Fibroblast of skin of right quadriceps (primary cell): ENCODE measurements around the gene PITRM1.
"Not testable (repeated sequence)": the region's sequence is repeated elsewhere in the genome, so short reads cannot be mapped to it uniquely, and the experiment has no call there.

ENCODE experiments used
- DNase-seq: peaks from one replicate; pipeline ENCODE4 v3.0.0-alpha.2; 2013

PITRM1 gene

GRCh38 chr10:3117486-3117885 lies 55.1 kb downstream of the PITRM1 start:
- no peak for DNase-seq

GRCh38 chr10:3116508-3117100 lies 56.0 kb downstream of the PITRM1 start:
- DNase-seq = no peak

DNA sequence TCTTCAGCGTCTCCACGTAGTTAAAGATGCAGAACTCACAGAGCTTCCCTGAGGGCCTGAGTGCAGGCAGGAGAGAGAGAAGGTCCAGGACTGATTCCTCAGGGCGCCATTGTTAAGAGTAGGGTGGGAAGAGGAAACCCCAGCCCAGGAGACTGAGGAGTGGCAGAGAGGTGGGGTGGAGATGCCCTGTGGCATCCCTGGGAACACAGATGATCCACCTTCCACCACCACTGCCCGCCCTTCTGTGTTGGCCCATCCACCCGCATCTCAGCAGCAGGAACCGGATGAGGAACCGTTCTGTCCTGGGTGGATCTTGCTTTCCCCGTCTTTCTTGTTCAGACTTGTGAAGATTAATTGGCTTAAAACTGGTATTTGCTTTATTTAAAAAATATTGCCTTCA lies 56.9 kb downstream of the PITRM1 start:
- no peak for DNase-seq

- no peak for DNase-seq
Measured at GRCh38 chr10:3113343-3113720, 59.2 kb downstream of the PITRM1 start.

GRCh38 chr10:3111621-3112163 lies 60.9 kb downstream of the PITRM1 start:
- no peak for DNase-seq

DNA sequence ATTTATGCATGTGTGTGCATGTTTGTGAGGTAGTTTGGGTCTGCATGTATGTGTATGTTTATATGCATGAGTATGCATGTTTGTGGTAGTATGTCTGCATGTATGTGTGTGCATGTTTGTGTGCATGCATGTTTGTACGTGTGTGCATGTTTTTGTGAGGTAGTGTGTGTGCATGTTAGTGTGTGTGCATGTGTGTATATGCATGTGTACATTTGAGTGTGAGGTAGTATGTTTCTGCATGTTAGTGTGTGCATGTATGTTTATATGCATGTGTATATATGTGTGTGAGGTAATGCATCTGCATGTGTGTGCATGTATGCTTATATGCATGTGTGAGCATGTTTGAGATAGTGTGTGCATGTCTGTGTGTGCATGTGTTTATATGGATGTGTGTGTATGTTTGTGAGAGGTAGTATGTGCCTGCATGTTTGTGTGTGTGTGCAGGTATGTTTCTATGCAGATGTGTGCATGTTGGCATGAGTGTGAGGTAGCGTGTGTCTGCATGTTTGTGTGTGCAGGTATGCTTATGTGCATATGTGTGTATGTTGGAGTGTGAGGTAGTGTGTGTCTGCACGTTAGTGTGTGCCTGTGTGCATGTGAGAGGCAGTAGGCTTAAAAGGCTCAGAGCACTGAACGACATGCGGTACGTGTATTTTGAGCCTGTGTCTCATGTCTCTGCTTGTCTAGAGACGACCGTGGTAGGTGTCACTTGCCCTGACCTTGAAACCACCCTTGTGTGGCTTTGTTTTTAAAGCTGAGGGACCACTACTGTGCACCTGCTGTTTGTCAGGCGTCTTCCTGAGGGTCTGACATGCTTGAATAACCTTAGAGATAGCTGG lies 61.6 kb downstream of the PITRM1 start:
- no peak for DNase-seq

GRCh38 chr10:3109633-3110032 lies 62.9 kb downstream of the PITRM1 start:
- no peak for DNase-seq

- no peak for DNase-seq
Measured at GRCh38 chr10:3109196-3109595, 63.4 kb downstream of the PITRM1 start.

DNA sequence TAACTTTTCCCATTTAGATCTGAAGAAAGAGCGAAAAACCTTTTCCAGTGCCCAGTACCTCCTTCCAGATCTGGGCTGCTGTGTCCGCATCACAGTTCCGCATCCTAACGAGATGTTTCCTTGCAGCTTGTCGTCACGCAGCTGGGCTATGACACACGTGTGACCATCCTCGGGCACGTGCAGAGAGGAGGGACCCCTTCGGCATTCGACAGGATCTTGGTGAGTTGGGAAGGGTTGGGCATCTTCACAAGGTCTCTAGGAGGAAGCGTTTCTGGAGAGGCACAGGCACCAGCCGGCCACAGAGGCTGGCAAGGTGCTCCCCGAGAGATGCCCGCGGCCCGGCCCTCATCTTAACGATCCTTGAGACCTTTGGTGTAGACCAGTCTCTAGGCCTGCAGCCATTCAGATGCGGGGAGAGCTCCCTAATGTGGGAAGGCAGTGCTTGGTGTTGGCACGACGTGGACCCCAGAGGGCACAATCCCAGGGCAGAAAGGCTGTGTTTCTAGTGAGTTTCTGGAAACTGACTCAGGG lies 63.9 kb downstream of the PITRM1 start:
- no peak for DNase-seq

GRCh38 chr10:3108033-3108432 lies 64.5 kb downstream of the PITRM1 start:
- no peak for DNase-seq

DNA sequence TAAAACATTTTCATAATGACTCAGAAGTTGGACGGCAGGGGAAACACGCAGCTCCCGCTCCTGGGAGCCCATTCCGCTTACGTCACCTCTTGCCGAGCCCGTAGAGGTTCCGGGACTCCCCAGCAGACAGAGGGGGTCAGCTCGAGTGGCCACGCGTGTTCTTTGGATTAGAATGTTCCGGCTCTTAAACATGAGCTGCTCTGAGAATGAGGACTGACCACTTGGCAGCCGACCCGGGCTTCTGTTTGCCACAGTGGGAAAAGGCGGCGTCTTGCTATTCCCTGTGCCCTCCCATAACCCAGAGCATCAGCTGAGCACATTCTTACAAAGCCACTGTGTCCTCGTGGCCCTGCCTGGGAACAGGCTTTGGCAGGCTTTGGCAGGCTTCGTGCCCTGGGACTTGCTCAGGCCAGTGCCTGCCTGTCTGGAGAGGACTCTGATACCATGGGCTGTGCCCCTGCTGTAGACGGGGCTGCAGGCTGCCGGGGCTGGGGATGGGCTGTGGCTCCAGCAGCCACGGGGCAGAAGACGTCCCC lies 65.1 kb downstream of the PITRM1 start:
- DNase-seq = peak; percentile 71

DNA sequence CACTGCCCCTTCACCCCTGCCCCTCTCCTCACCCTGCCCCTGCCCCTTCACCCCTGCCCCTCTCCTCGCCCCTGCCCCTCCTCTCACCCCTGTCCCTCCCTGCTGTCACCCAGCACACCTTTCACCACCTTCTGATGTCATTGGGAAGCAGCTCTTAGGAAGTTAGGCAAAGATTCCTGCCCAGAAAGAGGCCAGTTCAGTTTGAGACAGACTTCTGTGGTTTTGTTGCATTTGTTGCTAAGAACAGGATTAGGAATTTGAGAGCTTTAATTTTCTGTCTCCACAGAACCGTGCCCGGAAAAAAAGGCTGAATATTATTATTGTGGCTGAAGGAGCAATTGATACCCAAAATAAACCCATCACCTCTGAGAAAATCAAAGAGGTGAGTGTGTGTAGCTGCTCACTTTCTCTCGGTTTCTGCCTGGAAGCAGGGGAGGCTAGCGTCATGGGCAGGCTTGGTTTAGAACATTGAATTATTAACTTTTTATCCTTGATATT lies 65.6 kb downstream of the PITRM1 start:
- no peak for DNase-seq

DNA sequence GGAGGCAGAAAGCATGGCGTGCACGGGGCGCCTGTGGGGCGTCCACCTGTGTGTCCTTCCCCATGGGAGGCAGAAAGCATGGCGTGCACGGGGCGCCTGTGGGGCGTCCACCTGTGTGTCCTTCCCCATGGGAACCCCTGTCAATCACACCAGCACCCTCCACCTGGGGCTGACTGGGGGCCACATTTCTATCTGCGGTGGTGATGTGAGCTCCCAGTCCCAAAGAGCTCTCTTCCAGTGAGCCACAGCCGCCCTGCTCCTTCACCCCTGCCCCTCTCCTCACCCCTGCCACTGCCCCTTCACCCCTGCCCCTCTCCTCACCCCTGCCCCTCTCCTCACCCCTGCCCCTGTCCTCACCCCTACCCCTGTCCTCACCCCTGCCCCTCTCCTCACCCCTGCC lies 66.3 kb downstream of the PITRM1 start:
- not testable (repeated sequence) for DNase-seq

DNA sequence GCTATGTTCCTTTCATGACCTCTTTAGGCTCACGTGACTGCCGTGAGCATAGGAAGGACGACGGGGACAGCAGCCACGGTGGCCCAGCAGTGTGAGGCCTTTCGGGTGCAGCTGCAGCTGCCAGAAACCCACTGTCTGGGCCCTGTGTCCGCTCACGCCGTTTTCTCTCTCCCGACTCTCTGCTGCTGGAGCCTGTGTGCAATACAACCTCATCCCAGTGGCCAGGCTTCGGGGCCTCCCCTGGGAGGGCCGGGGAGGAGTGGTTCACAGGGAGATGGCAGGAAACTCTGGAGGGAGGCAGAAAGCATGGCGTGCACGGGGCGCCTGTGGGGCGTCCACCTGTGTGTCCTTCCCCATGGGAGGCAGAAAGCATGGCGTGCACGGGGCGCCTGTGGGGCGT lies 66.7 kb downstream of the PITRM1 start:
- DNase-seq = no peak

GRCh38 chr10:3105166-3105565 lies 67.4 kb downstream of the PITRM1 start:
- no peak for DNase-seq

GRCh38 chr10:3104251-3104918 lies 68.2 kb downstream of the PITRM1 start:
- DNase-seq = no peak

- DNase-seq = no peak
Measured at GRCh38 chr10:3103646-3104045, 68.9 kb downstream of the PITRM1 start.

DNA sequence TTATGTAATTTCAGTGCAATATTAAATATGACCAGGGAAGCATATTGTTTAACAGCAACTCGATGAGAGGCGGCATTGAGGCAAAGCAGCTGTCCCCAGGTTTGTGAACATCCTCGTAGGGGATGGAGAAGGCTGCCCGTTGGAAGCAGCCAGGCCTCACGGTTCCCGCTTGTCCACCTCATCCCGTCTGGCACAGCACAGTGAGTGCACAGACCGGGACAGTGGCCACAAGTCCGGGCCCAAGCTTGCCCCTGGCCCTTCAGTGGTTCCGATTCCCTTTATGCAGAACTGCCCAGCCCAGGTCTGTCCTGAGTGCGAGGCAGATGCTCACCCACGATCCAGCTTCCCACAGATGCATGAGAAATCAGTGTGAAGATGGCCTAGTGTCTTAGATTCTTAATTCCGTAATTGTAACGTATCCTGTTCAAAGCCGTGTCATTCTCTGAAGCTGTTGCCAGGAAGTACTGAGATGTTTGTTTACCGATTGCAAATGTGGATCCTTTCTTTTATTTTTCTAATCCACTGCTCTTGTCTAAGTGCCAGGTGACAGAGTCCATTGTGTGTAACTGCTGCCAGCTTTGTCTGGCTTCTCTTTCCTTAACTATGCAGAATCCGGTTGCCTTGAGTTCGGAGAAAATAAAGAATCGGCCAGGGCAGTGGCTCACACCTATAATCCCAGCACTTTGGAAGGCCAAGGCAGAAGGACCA lies 69.7 kb downstream of the PITRM1 start:
- no peak for DNase-seq

GRCh38 chr10:3100856-3101640 lies 71.5 kb downstream of the PITRM1 start:
- no peak for DNase-seq

DNA sequence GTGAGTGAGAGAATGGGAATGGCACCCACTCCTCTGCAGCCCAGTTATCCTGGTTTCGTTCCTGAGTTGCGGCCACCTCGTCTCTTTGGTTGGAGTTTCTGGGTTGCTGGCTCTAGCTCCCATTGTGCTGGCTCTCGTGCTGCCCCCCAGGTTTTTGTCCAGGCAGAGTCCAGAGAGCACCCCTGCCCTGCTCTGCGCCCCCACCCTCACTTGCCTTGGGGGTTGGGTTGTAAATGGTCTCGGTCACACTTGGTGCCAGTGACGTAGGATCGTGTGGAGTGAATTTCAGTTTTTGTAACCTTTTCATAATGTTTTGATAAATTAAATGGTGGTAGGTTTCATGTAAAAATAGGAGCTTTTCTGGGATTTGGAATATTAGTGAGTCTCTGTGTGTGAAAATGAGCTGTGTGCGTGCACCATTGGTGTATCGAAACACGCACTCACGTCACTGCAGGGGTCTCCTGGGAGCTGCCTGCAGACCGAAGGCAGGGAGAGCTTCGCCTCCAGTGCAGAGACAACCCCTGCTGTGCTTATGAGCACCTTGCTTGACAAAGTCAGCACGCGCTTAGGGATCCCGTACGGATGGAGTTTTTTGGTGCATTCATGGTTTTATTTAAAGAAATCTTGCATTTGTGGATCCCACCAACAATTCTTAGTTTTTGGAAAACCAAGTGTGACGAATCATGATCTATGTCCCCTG lies 72.3 kb downstream of the PITRM1 start:
- DNase-seq = no peak
